ENCODE results near the gene APOB.

The APOB gene

DNA sequence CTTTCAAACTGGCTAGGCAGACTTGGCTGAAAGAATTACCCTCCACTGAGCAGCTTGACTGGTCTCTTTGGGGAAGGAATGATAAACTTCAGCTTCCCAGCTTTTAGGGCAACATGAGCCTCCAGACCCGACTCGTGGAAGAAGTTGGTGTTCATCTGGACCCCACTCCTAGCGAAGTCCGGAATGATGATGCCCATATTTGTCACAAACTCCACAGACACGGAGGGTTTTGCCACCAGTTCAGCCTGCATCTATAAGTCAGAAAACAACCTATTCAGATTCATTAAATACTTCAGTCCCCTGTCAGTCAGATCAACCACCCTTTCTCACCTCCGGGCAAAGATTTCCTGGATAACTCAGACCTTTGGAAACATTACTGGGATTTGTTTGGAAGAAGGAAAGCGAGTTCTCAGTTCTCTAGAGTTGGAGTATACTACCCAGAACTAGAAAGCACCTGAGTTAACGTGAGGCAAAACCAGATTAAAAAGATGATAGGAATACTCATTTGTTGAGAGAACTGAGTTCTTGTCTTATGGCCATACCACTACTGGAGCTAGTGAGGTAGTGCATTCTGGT, 21.0 kb downstream of the APOB start:
- TF ChIP-seq, protein P1, sequence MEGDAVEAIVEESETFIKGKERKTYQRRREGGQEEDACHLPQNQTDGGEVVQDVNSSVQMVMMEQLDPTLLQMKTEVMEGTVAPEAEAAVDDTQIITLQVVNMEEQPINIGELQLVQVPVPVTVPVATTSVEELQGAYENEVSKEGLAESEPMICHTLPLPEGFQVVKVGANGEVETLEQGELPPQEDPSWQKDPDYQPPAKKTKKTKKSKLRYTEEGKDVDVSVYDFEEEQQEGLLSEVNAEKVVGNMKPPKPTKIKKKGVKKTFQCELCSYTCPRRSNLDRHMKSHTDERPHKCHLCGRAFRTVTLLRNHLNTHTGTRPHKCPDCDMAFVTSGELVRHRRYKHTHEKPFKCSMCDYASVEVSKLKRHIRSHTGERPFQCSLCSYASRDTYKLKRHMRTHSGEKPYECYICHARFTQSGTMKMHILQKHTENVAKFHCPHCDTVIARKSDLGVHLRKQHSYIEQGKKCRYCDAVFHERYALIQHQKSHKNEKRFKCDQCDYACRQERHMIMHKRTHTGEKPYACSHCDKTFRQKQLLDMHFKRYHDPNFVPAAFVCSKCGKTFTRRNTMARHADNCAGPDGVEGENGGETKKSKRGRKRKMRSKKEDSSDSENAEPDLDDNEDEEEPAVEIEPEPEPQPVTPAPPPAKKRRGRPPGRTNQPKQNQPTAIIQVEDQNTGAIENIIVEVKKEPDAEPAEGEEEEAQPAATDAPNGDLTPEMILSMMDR (IDR thresholded peaks at IDR 0.05; ENCODE audit: low read depth, low read length, missing control alignments) = no peak
- H3K4me3 ChIP-seq (ENCODE audit: low read depth, low read length) = no peak overlapping the region
- in situ Hi-C loops (cut with HindIII; ENCODE audit: low sequenced_read_pairs) = no loop called here
- no peak for DNase-seq (ENCODE audit: low read depth)

DNA sequence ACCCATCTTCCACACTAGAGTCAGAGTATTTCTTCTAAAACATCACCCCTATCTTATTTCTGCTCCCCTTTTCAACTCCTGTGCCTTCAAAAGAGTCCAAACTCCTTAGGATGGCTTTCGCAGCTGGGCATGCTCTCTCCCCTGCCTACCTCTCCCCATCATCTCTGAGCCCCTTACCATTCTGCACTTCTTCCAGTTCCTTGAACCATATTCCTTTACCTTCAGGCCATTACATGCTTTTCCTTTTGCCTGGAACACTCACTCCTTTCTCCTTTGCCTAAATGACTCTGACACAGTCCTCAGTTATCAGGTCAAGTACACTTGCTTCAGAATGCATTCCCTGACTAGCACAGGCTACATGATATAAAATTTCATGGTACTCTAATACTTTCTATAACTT, 22.4 kb downstream of the APOB start:
- in situ Hi-C loops (cut with HindIII; ENCODE audit: low sequenced_read_pairs) = no loop called here
- no peak overlapping the region for H3K4me3 ChIP-seq (ENCODE audit: low read depth, low read length)
- DNase-seq (ENCODE audit: low read depth) = no peak
- TF ChIP-seq, protein P1 (IDR thresholded peaks at IDR 0.05; ENCODE audit: low read depth, low read length, missing control alignments) = no peak

DNA sequence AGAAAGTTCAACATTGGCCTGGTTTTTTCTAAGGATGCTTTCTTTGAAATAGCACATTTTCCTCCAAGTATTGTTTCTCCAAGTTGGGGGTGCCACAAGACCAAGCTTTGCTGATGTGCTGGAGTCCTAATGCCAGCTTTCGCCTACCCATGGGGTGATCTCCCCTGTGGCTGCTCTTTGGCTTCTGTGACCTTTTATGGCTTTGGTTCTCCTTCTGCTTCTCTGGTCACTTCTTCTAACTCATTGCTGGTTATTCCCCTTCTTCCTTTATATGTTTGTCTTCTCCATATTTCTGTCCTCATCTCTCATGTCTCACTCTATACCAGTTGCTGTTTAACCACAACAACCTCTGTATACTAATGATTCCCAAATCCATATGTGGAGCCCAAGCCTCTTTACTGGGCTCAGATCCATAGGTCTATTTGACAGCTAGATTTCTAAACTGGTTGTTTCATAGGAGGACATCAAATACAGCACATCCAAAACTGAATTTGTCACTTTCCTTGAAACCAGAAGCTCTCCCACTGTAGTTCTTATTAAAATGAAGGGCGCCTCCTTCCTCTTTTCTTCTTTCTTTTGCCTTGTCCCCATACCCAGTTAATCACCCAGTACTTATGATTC, 23.1 kb downstream of the APOB start:
- H3K4me3 ChIP-seq (ENCODE audit: low read depth, low read length) = no peak overlapping the region
- in situ Hi-C loops (cut with HindIII; ENCODE audit: low sequenced_read_pairs) = no loop called here
- TF ChIP-seq, protein P1 (IDR thresholded peaks at IDR 0.05; ENCODE audit: low read depth, low read length, missing control alignments) = no peak
- DNase-seq (ENCODE audit: low read depth) = no peak

DNA sequence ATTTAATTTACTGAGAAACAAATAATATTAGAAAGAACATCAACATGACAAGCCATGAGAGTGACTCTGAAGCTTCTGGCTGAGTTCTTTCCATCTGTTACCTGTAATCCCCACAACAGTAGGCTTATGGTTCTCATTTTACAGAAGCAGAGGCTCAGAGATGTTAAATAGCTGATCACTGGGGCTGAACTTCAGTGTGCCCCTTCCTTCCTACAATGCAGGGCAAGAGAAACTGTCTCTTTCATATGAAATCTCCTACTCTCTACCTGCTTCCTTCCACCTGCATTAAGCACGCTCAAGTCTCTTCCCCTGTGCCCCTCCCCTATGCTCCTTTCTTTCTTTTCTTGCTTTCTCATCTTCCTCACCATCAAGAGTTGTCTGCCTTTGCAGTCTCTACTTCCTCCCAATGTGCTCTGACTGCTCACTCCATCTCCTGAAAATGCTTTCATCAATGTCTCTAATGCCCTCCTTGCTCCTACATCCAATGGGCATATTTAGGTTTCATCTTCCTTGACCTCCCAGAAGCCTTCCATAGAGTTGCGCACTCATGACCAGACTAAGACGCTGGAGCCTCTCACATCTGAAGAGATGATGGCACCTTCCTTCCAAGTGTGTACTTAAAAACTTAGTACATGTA, 23.7 kb downstream of the APOB start:
- H3K4me3 ChIP-seq (ENCODE audit: low read depth, low read length) = no peak overlapping the region
- TF ChIP-seq, protein P1 (IDR thresholded peaks at IDR 0.05; ENCODE audit: low read depth, low read length, missing control alignments) = no peak
- DNase-seq (ENCODE audit: low read depth) = no peak
- in situ Hi-C loops (cut with HindIII; ENCODE audit: low sequenced_read_pairs) = no loop called here

DNA sequence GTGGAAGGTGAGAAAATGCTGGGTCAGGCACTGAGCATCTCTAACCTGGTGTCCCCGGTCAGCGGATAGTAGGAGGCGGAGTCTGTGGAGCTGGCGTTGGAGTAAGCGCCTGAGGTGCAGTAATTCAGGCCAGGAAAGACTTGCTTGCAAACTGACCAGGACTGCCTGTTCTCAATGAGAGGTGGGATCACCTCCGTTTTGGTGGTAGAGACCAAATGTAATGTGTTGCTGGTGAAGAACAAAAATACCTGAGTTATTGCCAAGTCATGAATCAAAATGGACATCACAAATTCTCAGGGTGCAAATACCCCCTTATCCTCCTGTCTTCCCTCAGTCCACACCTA, 24.2 kb downstream of the APOB start:
- in situ Hi-C loops (cut with HindIII; ENCODE audit: low sequenced_read_pairs) = no loop called here
- no peak overlapping the region for H3K4me3 ChIP-seq (ENCODE audit: low read depth, low read length)
- TF ChIP-seq, protein P1 (IDR thresholded peaks at IDR 0.05; ENCODE audit: low read depth, low read length, missing control alignments) = no peak
- DNase-seq (ENCODE audit: low read depth) = no peak

DNA sequence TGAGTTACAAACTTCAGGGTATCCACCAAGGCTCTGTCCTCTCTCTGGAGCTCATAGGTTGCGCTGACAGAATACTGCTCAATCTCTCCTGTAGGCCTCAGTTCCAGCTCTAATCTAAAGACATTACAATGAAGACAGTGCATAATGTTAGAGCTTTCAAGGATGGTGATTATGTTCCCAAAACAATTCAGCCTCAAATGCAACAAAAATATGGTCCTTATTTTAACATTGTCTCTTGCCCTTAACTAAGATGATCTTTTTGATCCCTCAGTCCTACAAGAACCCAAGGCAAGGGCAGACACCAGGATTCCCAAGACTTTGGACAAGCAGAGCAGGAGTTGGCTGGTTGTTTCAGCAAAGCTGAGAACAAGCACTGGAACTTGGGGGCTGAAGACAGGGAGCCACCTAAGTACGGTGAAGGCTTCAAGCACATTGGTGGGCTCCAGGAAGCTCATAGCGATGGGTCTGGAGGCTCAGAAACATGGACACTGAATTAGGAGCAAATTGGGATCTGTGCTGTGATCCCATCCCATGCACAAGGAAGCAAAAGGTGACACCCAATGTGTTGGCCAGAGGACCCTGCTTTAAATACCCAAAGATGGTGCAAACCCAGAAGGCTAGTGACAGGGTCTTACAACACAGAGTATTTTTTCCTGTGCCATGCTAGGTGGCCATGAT, 24.7 kb downstream of the APOB start:
- TF ChIP-seq, protein P1 (IDR thresholded peaks at IDR 0.05; ENCODE audit: low read depth, low read length, missing control alignments) = no peak

More for the DNA sequence above, 24.7 kb downstream of the APOB start:
- DNase-seq (ENCODE audit: low read depth) = no peak
- in situ Hi-C loops (cut with HindIII; ENCODE audit: low sequenced_read_pairs) = no loop called here
- no peak overlapping the region for H3K4me3 ChIP-seq (ENCODE audit: low read depth, low read length)
